Measurements from ENCODE around the gene COL25A1. TPM values are rescaled to one million over a fixed set of nuclear protein-coding genes. Genes with fewer than 3 reads are reported as not detected.

The COL25A1 gene
- total and polyA plus RNA-seq, 4 donors, result 0.61 to 4.4 (median 2.1) TPM

- DNase-seq (ENCODE audit: low spot score), result no peak
- 40% methylated on average over 1 of the region's 1 CpG for WGBS
- no peaks in the 10 kb centered on the region for H3K4me1 ChIP-seq (ENCODE audit: control insufficient read depth in 4 of 4, insufficient read depth in 4 of 4, low read length in 3 of 4)
- H3K9me3 ChIP-seq (ENCODE audit: control insufficient read depth in 4 of 4, low read length in 3 of 4), result no peaks in the 10 kb centered on the region
- H3K36me3 ChIP-seq (ENCODE audit: control insufficient read depth in 4 of 4, insufficient read depth in 3 of 4, low read depth in 1 of 4, low read length in 3 of 4), result no peaks in the 10 kb centered on the region
- H3K9ac ChIP-seq (ENCODE audit: low read depth in 1 of 2, low read length in 2 of 2), result no peak overlapping the region
- H3K27ac ChIP-seq (ENCODE audit: low read depth in 1 of 2, low read length in 2 of 2), result no peak overlapping the region
- TF ChIP-seq HNF4G (IDR thresholded peaks at IDR 0.05) (no peak), SP1 (IDR thresholded peaks at IDR 0.05) (no peak), HNF4A (conservative IDR thresholded peaks at IDR 0.05) (no peak), EGR1 (IDR thresholded peaks at IDR 0.05; ENCODE audit: low read depth in 2 of 2) (no peak), RXRA (IDR thresholded peaks at IDR 0.05) (no peak), FOXA2 (IDR thresholded peaks at IDR 0.05) (no peak), ATF3 (IDR thresholded peaks at IDR 0.05) (no peak), NR2F2 (IDR thresholded peaks at IDR 0.05) (no peak), YY1 (IDR thresholded peaks at IDR 0.05) (no peak), JUND (IDR thresholded peaks at IDR 0.05) (no peak), GABPA (IDR thresholded peaks at IDR 0.05 in 1 of 2, conservative IDR thresholded peaks at IDR 0.05 in 1 of 2) (no peak), RAD21 (IDR thresholded peaks at IDR 0.05) (no peak), FOXA1 (IDR thresholded peaks at IDR 0.05) (no peak), TAF1 (conservative IDR thresholded peaks at IDR 0.05) (no peak)
- TF ChIP-seq, protein P1, sequence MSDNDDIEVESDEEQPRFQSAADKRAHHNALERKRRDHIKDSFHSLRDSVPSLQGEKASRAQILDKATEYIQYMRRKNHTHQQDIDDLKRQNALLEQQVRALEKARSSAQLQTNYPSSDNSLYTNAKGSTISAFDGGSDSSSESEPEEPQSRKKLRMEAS (IDR thresholded peaks at IDR 0.05), result no peak
- TF ChIP-seq, protein P2, sequence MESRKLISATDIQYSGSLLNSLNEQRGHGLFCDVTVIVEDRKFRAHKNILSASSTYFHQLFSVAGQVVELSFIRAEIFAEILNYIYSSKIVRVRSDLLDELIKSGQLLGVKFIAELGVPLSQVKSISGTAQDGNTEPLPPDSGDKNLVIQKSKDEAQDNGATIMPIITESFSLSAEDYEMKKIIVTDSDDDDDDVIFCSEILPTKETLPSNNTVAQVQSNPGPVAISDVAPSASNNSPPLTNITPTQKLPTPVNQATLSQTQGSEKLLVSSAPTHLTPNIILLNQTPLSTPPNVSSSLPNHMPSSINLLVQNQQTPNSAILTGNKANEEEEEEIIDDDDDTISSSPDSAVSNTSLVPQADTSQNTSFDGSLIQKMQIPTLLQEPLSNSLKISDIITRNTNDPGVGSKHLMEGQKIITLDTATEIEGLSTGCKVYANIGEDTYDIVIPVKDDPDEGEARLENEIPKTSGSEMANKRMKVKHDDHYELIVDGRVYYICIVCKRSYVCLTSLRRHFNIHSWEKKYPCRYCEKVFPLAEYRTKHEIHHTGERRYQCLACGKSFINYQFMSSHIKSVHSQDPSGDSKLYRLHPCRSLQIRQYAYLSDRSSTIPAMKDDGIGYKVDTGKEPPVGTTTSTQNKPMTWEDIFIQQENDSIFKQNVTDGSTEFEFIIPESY (IDR thresholded peaks at IDR 0.05), result no peak
- TF ChIP-seq, protein P3, sequence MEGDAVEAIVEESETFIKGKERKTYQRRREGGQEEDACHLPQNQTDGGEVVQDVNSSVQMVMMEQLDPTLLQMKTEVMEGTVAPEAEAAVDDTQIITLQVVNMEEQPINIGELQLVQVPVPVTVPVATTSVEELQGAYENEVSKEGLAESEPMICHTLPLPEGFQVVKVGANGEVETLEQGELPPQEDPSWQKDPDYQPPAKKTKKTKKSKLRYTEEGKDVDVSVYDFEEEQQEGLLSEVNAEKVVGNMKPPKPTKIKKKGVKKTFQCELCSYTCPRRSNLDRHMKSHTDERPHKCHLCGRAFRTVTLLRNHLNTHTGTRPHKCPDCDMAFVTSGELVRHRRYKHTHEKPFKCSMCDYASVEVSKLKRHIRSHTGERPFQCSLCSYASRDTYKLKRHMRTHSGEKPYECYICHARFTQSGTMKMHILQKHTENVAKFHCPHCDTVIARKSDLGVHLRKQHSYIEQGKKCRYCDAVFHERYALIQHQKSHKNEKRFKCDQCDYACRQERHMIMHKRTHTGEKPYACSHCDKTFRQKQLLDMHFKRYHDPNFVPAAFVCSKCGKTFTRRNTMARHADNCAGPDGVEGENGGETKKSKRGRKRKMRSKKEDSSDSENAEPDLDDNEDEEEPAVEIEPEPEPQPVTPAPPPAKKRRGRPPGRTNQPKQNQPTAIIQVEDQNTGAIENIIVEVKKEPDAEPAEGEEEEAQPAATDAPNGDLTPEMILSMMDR (IDR thresholded peaks at IDR 0.05; ENCODE audit: low read depth, low read length, missing input control), result no peak
- peaks cover 0 to 3% (median 0%) of the 10 kb centered on the region in 4 donors for H3K27me3 ChIP-seq (ENCODE audit: control insufficient read depth in 4 of 4, insufficient read depth in 4 of 4, low read length in 3 of 4)
- H3K4me3 ChIP-seq (ENCODE audit: low read depth in 1 of 3, low read length in 3 of 3), result no peak overlapping the region
Observed at GRCh38 chr4:109218288-109218687, 84.2 kb downstream of the COL25A1 start.

DNA sequence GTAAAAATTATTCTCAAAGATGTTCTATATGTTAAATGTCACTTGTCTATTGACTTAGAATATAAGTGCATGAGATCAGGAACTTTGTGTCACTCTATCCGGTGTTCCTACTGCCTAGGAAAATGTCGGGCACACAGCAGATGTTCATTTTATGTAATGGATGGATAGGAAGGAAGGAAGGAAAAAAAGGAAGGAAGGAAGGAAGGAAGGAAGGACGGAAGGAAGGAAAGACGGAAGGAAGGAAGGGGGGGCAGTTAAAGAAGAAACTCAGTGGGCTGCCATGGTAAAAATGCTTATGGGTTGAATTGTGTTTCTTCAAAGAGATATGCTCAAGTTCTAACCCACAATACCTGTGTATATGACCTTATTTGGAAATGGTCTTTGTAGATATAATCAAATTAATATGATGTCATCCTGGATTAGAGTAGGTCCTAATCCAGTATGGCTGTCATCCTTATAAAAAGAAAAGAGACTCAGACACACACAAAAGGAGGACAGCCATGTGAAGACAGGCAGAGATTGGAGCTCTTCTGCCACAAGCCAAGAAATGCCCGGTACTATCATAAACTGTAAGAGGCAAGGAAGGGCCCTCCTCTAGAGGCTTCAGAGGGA, 86.3 kb downstream of the COL25A1 start:
- 83% methylated on average over 5 of the region's 5 CpGs for WGBS
- peaks cover 0 to 3% (median 0%) of the 10 kb centered on the region in 4 donors for H3K27me3 ChIP-seq (ENCODE audit: control insufficient read depth in 4 of 4, insufficient read depth in 4 of 4, low read length in 3 of 4)
- no peaks in the 10 kb centered on the region for H3K9me3 ChIP-seq (ENCODE audit: control insufficient read depth in 4 of 4, low read length in 3 of 4)
- TF ChIP-seq, protein P2 (IDR thresholded peaks at IDR 0.05), result no peak
- no peak for TF ChIP-seq SP1 (IDR thresholded peaks at IDR 0.05)
- no peak for TF ChIP-seq NR2F2 (IDR thresholded peaks at IDR 0.05)
- no peak for TF ChIP-seq HNF4G (IDR thresholded peaks at IDR 0.05)
- no peak for TF ChIP-seq TAF1 (conservative IDR thresholded peaks at IDR 0.05)
- TF ChIP-seq ATF3 (IDR thresholded peaks at IDR 0.05), result no peak
- no peak for TF ChIP-seq YY1 (IDR thresholded peaks at IDR 0.05)
- no peak for TF ChIP-seq RAD21 (IDR thresholded peaks at IDR 0.05)
- no peak overlapping the region for H3K4me3 ChIP-seq (ENCODE audit: low read depth in 1 of 3, low read length in 3 of 3)
- H3K36me3 ChIP-seq (ENCODE audit: control insufficient read depth in 4 of 4, insufficient read depth in 3 of 4, low read depth in 1 of 4, low read length in 3 of 4), result no peaks in the 10 kb centered on the region
- H3K9ac ChIP-seq (ENCODE audit: low read depth in 1 of 2, low read length in 2 of 2), result no peak overlapping the region
- H3K27ac ChIP-seq (ENCODE audit: low read depth in 1 of 2, low read length in 2 of 2), result no peak overlapping the region
- H3K4me1 ChIP-seq (ENCODE audit: control insufficient read depth in 4 of 4, insufficient read depth in 4 of 4, low read length in 3 of 4), result no peaks in the 10 kb centered on the region
- no peak for DNase-seq (ENCODE audit: low spot score)
